HepG2 (cell line): ENCODE results near the gene KRABD2.
A peak's percentile ranks its signal among the peaks of the same experiment; 100 is the strongest.

ENCODE experiments used
- FOXM1 ChIP-seq: sonication (generic); formaldehyde crosslinking; IDR thresholded peaks from 2 replicates; pipeline ENCODE4 v1.5.0; 2020; ENCODE audit warnings: missing genetic modification reagents
- GPN1 ChIP-seq: sonication (generic); formaldehyde crosslinking; IDR thresholded peaks from 2 replicates; pipeline ENCODE4 v1.5.1; 2020; ENCODE audit warnings: missing genetic modification reagents, borderline replicate concordance
- IKZF4 ChIP-seq: sonication (generic); formaldehyde crosslinking; IDR thresholded peaks from 2 replicates; pipeline ENCODE4 v1.5.1; 2020; ENCODE audit warnings: borderline replicate concordance, mild to moderate bottlenecking, low read depth, missing genetic modification reagents; ENCODE audit errors: not compliant biosample characterization
- MAFF ChIP-seq: IDR thresholded peaks from 2 replicates; pipeline ENCODE4 v1.6.1; 2011; ENCODE audit warnings: low read depth, low read length, improper control_type of control experiment
- MTF2 ChIP-seq: sonication (generic); formaldehyde crosslinking; IDR thresholded peaks from 2 replicates; pipeline ENCODE4 v1.5.0; 2020; ENCODE audit warnings: missing genetic modification reagents, borderline replicate concordance
- MZF1 ChIP-seq: sonication (generic); formaldehyde crosslinking; IDR thresholded peaks from 2 replicates; pipeline ENCODE4 v1.8.1; 2023; ENCODE audit warnings: mild to moderate bottlenecking, missing genetic modification reagents, borderline replicate concordance
- NAIF1 ChIP-seq: sonication (generic); formaldehyde crosslinking; IDR thresholded peaks from 2 replicates; pipeline ENCODE4 v1.5.0; 2020; ENCODE audit warnings: mild to moderate bottlenecking, missing genetic modification reagents, borderline replicate concordance
- PTBP1 ChIP-seq: fragments of 200-400 bp; formaldehyde crosslinking; IDR thresholded peaks from 2 replicates; pipeline ENCODE4 v1.6.1; 2018; ENCODE audit warnings: low read length, low read depth; ENCODE audit not compliant: poor library complexity, severe bottlenecking
- SATB2 ChIP-seq: sonication (generic); formaldehyde crosslinking; IDR thresholded peaks from 2 replicates; pipeline ENCODE4 v1.5.0; 2020; ENCODE audit warnings: missing genetic modification reagents
- SOX6 ChIP-seq, 2 experiments: fragments of 450-650 bp in 1 of 2; sonication (generic) in 1 of 2; formaldehyde crosslinking in 1 of 2; IDR thresholded peaks; 2 replicates each; pipeline versions ENCODE4 v1.4.0 to v1.6.1; 2017 to 2020; ENCODE audit warnings: antibody characterized with exemption in 1 of 2, mild to moderate bottlenecking in 1 of 2, missing genetic modification reagents in 1 of 2
- ZNF337 ChIP-seq: sonication (generic); formaldehyde crosslinking; IDR thresholded peaks from 2 replicates; pipeline ENCODE4 v1.5.1; 2020; ENCODE audit warnings: missing genetic modification reagents, low read depth, mild to moderate bottlenecking, borderline replicate concordance
- ZNF549 ChIP-seq: sonication (generic); formaldehyde crosslinking; IDR thresholded peaks from 2 replicates; pipeline ENCODE4 v1.5.0; 2020; ENCODE audit warnings: missing genetic modification reagents
- ZNF562 ChIP-seq: sonication (generic); formaldehyde crosslinking; IDR thresholded peaks from 2 replicates; pipeline ENCODE4 v1.8.0; 2022; ENCODE audit warnings: missing genetic modification reagents, borderline replicate concordance
- ZSCAN25 ChIP-seq: sonication (generic); formaldehyde crosslinking; IDR thresholded peaks from 2 replicates; pipeline ENCODE4 v1.8.0; 2022; ENCODE audit warnings: mild to moderate bottlenecking, missing genetic modification reagents
- ZSCAN29 ChIP-seq: sonication (generic); formaldehyde crosslinking; conservative IDR thresholded peaks from 2 replicates; pipeline ENCODE4 v1.4.0; 2020; ENCODE audit warnings: mild to moderate bottlenecking, missing genetic modification reagents
- TF ChIP-seq, protein P1 (sequence below): sonication (generic); formaldehyde crosslinking; IDR thresholded peaks from 2 replicates; pipeline ENCODE4 v1.8.1; 2023; ENCODE audit warnings: mild to moderate bottlenecking, inconsistent platforms, moderate library complexity, missing genetic modification reagents, borderline replicate concordance
- TF ChIP-seq, protein P2 (sequence below): sonication (generic); formaldehyde crosslinking; IDR thresholded peaks from 2 replicates; pipeline ENCODE4 v1.4.0; 2020; ENCODE audit warnings: missing genetic modification reagents
- TF ChIP-seq, protein P3 (sequence below): sonication (generic); formaldehyde crosslinking; IDR thresholded peaks from 2 replicates; pipeline ENCODE4 v1.5.0; 2020; ENCODE audit warnings: mild to moderate bottlenecking, missing genetic modification reagents, borderline replicate concordance
- TF ChIP-seq, protein P4 (sequence below): sonication (generic); formaldehyde crosslinking; IDR thresholded peaks from 2 replicates; pipeline ENCODE4 v1.8.0; 2022; ENCODE audit warnings: mild to moderate bottlenecking, missing genetic modification reagents, moderate library complexity

KRABD2 gene

DNA sequence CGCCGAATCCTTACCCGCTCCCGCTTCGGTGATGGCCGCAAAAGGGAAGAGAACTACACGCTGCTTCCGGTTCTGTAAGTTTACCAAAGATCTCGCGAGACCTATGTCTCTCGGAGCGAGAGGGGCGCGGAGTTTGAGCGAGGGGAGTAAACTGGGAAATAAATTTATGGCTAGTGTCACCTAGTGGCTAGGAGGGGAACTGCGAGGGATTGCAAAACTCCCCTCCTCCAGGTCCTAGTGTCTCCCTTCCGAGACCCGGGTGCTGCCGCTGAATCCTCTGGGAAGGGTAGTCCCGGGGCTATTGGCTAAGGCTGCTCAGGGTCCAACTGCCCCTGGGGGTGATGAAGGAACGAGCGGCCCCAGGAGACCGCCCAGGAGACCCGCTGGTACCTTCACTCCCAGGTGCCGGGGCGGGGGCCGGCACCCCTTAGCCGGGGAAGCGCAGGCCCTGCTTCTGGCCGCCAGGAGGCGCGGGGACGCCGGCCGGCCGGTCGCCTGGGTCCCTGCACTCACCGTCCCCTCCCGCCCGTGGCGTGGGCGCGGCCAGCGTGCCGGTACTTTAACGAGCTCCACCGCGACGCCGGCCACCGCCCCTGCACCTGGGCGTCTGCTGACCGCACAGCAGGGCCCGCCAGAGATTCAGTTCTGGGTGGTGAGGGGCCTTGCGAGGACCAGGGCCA, 6.8 kb upstream of the KRABD2 start, which contains the start of gene RPL26 (continued):
- TF ChIP-seq GPN1 (CRISPR knock-in tag) (no peak), MTF2 (CRISPR knock-in tag) (peak; percentile 59; the same call in 1 of the 2 replicates), ZSCAN25 (0 out of 2 replicates have a peak, but pooled peaks have one; percentile 41), ZNF549 (no peak), PTBP1 (no peak), ZSCAN29 (CRISPR knock-in tag) (no peak), MAFF (no peak), ZNF562 (CRISPR knock-in tag) (no peak; the same call in 1 of the 2 replicates), NAIF1 (CRISPR knock-in tag) (0 out of 2 replicates have a peak, but pooled peaks have one; percentile 45), IKZF4 (CRISPR knock-in tag) (no peak), FOXM1 (CRISPR knock-in tag) (no peak), MZF1 (CRISPR knock-in tag) (no peak), SOX6 (IDR thresholded peaks at IDR 0.05) (no peak), SOX6 (CRISPR knock-in tag; IDR thresholded peaks at IDR 0.05) (peak; percentile 62; the same call in 1 of the 2 replicates), SATB2 (CRISPR knock-in tag) (0 out of 2 replicates have a peak, but pooled peaks have one; percentile 19), ZNF337 (no peak)
- TF ChIP-seq, protein P1, sequence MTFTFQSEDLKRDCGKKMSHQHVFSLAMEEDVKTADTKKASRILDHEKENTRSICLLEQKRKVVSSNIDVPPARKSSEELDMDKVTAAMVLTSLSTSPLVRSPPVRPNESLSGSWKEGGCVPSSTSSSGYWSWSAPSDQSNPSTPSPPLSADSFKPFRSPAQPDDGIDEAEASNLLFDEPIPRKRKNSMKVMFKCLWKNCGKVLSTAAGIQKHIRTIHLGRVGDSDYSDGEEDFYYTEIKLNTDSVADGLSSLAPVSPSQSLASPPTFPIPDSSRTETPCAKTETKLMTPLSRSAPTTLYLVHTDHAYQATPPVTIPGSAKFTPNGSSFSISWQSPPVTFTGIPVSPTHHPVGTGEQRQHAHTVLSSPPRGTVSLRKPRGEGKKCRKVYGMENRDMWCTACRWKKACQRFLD (CRISPR knock-in tag): no peak
- TF ChIP-seq, protein P2, sequence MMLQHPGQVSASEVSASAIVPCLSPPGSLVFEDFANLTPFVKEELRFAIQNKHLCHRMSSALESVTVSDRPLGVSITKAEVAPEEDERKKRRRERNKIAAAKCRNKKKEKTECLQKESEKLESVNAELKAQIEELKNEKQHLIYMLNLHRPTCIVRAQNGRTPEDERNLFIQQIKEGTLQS (CRISPR knock-in tag): 0 out of 2 replicates have a peak, but pooled peaks have one; percentile 43
- TF ChIP-seq, protein P3, sequence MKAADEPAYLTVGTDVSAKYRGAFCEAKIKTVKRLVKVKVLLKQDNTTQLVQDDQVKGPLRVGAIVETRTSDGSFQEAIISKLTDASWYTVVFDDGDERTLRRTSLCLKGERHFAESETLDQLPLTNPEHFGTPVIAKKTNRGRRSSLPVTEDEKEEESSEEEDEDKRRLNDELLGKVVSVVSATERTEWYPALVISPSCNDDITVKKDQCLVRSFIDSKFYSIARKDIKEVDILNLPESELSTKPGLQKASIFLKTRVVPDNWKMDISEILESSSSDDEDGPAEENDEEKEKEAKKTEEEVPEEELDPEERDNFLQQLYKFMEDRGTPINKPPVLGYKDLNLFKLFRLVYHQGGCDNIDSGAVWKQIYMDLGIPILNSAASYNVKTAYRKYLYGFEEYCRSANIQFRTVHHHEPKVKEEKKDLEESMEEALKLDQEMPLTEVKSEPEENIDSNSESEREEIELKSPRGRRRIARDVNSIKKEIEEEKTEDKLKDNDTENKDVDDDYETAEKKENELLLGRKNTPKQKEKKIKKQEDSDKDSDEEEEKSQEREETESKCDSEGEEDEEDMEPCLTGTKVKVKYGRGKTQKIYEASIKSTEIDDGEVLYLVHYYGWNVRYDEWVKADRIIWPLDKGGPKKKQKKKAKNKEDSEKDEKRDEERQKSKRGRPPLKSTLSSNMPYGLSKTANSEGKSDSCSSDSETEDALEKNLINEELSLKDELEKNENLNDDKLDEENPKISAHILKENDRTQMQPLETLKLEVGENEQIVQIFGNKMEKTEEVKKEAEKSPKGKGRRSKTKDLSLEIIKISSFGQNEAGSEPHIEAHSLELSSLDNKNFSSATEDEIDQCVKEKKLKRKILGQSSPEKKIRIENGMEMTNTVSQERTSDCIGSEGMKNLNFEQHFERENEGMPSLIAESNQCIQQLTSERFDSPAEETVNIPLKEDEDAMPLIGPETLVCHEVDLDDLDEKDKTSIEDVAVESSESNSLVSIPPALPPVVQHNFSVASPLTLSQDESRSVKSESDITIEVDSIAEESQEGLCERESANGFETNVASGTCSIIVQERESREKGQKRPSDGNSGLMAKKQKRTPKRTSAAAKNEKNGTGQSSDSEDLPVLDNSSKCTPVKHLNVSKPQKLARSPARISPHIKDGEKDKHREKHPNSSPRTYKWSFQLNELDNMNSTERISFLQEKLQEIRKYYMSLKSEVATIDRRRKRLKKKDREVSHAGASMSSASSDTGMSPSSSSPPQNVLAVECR (CRISPR knock-in tag): peak; percentile 92; the same call in 1 of the 2 replicates
- TF ChIP-seq, protein P4, sequence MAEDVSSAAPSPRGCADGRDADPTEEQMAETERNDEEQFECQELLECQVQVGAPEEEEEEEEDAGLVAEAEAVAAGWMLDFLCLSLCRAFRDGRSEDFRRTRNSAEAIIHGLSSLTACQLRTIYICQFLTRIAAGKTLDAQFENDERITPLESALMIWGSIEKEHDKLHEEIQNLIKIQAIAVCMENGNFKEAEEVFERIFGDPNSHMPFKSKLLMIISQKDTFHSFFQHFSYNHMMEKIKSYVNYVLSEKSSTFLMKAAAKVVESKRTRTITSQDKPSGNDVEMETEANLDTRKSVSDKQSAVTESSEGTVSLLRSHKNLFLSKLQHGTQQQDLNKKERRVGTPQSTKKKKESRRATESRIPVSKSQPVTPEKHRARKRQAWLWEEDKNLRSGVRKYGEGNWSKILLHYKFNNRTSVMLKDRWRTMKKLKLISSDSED (CRISPR knock-in tag): no peak
